DMS114 treated with DMSO at 0.1 percent for 48 hours (cell line): ENCODE measurements around the gene CDH13.

Source experiments
- DNase-seq: peaks from one replicate; lab custom pipeline; 2025; ENCODE audit not compliant: unreplicated experiment; lab: John Stamatoyannopoulos, UW

CDH13 gene

GRCh38 chr16:82991966-82992675 is 365.4 kb downstream of the CDH13 start:
- no peak for DNase-seq

GRCh38 chr16:82992786-82993185 is 366.0 kb downstream of the CDH13 start:
- no peak for DNase-seq

DNA sequence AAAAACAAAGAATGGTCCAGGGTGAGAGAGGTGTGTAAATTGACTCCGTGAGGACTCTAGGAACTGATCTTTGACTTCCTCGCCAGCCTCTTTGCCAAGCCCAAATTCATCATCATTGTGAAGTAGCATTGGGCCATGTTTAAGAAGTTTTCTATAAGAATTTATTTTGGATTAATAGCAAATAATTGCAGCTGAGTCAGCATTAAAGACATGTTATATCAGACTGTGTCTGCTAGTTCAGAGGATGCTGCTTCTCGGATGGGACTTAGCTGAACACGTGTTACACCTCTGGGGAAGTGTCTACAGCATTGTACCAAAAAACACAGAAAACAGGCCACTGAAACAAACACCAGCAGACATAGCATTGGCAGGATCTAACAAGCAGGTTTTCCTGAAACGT is 366.6 kb downstream of the CDH13 start:
- DNase-seq, result no peak

DNA sequence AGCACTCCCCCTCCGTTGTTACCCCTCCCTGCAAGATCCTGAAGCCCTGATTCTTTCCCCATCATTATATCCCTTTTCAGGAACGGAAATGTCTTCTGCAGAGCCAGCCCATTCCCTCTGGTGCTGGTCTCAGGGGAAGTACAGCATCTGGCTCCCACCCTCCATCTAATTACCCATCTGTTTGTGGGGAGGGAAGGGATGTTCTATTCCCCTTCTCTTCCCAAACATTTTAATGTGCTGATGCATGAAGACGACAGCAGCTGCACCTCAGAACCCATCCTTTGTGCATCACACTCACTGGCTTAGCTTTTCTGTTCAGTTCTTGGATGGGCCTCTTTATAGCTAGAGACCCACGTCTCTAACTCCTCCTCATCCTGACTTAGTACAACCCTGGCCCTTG is 367.2 kb downstream of the CDH13 start:
- no peak for DNase-seq

- DNase-seq, result no peak
Observed at GRCh38 chr16:82995286-82995923, 368.6 kb downstream of the CDH13 start.

GRCh38 chr16:82995924-82996441 is 369.2 kb downstream of the CDH13 start:
- no peak for DNase-seq

DNA sequence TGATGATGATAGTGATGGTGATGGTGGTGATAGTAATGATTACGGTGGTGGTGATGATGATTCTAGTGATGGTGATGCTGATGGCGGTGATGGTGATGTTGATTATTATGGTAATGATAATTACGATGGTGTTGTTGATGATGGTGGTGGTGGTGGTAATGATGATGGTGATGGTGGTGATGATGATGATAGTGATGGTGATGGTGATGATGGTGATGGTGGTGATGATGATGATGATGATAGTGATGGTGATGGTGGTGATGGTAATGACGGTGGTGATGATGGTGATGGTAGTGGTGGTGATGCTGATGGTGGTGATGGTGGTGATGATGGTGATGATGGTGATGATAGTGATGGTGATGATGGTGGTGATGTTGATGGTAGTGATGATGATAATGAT is 370.0 kb downstream of the CDH13 start:
- DNase-seq, result no peak

DNA sequence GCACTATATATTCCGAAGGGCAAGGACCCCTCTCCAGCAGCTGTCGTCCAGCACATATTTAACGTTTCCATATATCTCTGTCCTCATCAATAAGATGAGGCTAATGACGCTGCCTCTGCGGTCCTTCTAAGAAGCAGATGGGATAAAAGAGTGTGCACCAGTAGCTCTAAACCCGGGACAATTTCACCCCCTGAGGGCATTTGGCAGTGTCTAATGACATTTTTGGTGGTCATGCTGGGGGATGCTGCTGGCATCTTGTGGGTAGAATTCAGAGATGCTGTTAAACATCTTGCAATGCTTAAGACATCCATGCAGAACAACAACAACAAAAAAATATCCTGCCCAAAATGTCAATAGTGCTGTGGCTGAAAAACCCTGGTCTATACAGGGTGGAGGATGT is 372.9 kb downstream of the CDH13 start:
- DNase-seq, result no peak

DNA sequence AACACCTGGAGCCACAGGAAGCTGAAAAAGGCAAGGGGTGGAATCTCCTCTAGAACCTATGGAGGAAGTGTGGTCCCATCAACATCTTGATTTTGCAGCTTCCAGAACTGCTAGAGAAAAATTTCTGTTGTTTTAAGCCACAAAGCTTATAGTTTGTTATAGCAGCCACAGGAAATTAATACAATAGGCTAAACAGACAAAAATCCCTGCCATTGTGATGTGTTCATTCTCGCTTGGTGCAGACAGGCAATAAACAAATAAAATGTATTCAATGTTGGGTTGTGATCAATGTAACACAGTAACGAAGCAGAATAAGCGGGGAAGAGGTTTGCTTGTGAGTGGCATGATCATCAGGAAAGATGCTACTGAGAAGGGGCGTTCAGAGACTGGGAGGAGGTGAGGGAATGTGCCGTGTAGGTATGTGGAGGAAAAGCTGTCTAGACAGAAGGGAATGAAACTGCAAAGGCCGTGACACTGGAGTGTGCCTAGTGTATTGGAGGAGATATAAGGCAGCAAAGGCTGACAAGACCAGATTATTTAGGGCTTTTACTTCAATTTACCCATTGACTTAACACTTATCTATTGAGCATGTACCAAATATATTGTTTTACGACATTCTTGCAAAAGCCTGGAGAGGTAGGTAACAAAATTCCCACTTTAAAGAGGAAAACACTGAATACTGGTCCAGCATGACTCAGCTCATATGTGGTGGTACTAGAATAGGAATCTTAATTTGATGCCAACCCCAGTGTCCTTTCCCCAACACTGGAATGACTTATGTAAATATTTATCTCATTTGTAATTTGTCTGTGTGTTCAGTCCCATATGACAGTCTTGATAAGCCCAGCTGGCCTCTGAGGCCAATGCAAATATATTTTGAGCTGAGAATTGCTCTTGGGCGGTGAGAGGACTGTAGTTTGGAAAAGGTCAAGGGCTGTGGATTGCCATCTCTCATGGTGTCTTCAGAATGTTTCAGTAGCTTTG is 375.9 kb downstream of the CDH13 start:
- DNase-seq, result no peak

- no peak for DNase-seq
Observed at GRCh38 chr16:83004868-83005652, 378.3 kb downstream of the CDH13 start.

GRCh38 chr16:83005653-83006160 is 378.9 kb downstream of the CDH13 start:
- no peak for DNase-seq

GRCh38 chr16:83010776-83011720 is 384.3 kb downstream of the CDH13 start:
- DNase-seq, result no peak

DNA sequence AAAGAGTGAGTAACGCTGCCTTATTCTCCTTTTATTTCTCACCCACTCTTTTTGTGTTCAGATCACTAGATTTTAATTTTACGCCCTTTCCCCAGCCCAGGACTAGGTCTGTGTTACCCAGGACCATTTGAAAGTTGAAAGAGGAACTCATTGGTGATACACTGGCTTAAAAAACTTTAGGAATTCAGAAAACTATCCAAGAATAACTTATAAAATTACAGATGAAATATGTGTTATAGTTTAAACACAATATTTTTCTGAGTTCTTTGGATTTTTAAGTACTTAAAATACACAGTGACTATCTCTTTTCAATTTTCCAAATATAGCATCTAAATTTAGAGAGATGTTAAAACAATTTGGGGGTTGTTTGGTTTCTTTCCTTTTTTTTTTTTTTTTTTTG is 385.2 kb downstream of the CDH13 start:
- DNase-seq, result no peak

GRCh38 chr16:83013071-83013470 is 386.3 kb downstream of the CDH13 start:
- DNase-seq, result no peak

- no peak for DNase-seq
Observed at GRCh38 chr16:83019963-83020362, 393.2 kb downstream of the CDH13 start.

- no peak for DNase-seq
Observed at GRCh38 chr16:83021045-83021444, 394.3 kb downstream of the CDH13 start.

GRCh38 chr16:83021746-83022145 is 395.0 kb downstream of the CDH13 start:
- no peak for DNase-seq

DNA sequence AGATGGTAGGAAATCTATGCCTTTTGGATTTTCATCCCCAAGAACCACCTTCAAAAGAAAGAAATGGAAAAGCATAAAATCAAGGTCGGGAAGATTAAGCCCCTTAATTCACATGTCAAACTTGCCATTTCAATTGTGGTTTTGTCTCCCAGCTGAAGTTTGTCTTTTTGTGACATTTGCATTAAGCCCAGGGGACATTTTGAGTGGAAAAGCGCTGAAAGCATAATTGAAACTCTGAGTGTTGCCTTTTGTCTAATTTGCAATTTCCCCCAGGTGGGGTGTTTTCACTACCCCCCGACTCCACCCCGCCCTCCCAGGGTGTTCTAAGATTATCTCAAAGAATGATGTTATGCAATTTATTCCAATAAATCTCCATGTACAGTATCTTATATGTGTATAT is 396.2 kb downstream of the CDH13 start:
- no peak for DNase-seq

DNA sequence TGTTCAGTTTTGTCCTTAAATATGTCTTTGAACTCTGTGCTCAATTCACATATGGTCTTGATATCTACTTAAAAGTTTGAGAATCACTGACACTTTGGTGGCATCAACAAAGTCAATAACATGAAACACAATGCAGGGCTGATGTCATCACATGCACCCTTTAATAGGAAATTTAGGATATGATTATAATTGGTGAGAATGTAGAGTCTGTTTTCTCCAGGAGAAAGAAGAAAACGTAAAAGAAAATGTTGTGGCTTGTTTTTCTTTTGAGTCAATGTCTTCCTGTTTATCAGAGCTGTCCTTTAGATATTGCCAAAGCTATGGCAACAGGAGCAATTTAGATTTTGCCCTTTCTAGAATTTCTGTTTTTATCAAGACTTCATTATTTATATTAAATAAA is 396.9 kb downstream of the CDH13 start:
- DNase-seq, result no peak
